HepG2 (cell line): ENCODE data around the gene KCTD21. TPM values are rescaled to one million over a fixed set of nuclear protein-coding genes. Genes with fewer than 3 reads are reported as not detected.

Experiments used
- ATM ChIP-seq: fragments of 450-650 bp; IDR thresholded peaks from 2 replicates; pipeline ENCODE4 v1.7.1; 2017; ENCODE audit warnings: mild to moderate bottlenecking, borderline replicate concordance
- KDM5A ChIP-seq: fragments of 200-600 bp; sonication (generic); IDR thresholded peaks from 2 replicates; pipeline ENCODE4 v1.7.0; 2018; ENCODE audit warnings: antibody characterized with exemption, mild to moderate bottlenecking, low read length, borderline replicate concordance
- MTA3 ChIP-seq: sonication (generic); formaldehyde crosslinking; IDR thresholded peaks from 2 replicates; pipeline ENCODE4 v1.4.0; 2020; ENCODE audit warnings: missing genetic modification reagents
- PAWR ChIP-seq: sonication (generic); formaldehyde crosslinking; IDR thresholded peaks from 2 replicates; pipeline ENCODE4 v1.4.0; 2020; ENCODE audit warnings: missing genetic modification reagents, mild to moderate bottlenecking, borderline replicate concordance
- RXRA ChIP-seq: sonication (generic); formaldehyde crosslinking; IDR thresholded peaks from 2 replicates; pipeline ENCODE4 v1.5.1; 2020; ENCODE audit warnings: missing genetic modification reagents
- SETDB1 ChIP-seq: sonication (generic); formaldehyde crosslinking; IDR thresholded peaks from 2 replicates; pipeline ENCODE4 v1.5.1; 2020; ENCODE audit warnings: missing genetic modification reagents, mild to moderate bottlenecking, borderline replicate concordance
- SOX5 ChIP-seq: IDR thresholded peaks from 2 replicates; pipeline ENCODE4 v1.6.1; 2016; ENCODE audit warnings: borderline replicate concordance
- STAT5B ChIP-seq: sonication (generic); formaldehyde crosslinking; IDR thresholded peaks from 2 replicates; pipeline ENCODE4 v1.4.0; 2020; ENCODE audit warnings: missing genetic modification reagents
- ZFP82 ChIP-seq: sonication (generic); formaldehyde crosslinking; IDR thresholded peaks from 2 replicates; pipeline ENCODE4 v1.5.1; 2020; ENCODE audit warnings: mild to moderate bottlenecking, missing genetic modification reagents, borderline replicate concordance
- ZNF121 ChIP-seq: sonication (generic); formaldehyde crosslinking; IDR thresholded peaks from 2 replicates; pipeline ENCODE4 v1.5.0; 2020; ENCODE audit warnings: mild to moderate bottlenecking, missing genetic modification reagents
- ZNF44 ChIP-seq: sonication (generic); formaldehyde crosslinking; IDR thresholded peaks from 2 replicates; pipeline ENCODE4 v1.5.1; 2020; ENCODE audit warnings: mild to moderate bottlenecking, missing genetic modification reagents
- ZNF563 ChIP-seq: sonication (generic); formaldehyde crosslinking; IDR thresholded peaks from 2 replicates; pipeline ENCODE4 v1.8.0; 2022; ENCODE audit warnings: mild to moderate bottlenecking, moderate library complexity, missing genetic modification reagents
- ZNF609 ChIP-seq: sonication (generic); formaldehyde crosslinking; IDR thresholded peaks from 2 replicates; pipeline ENCODE4 v1.4.0; 2020; ENCODE audit warnings: mild to moderate bottlenecking, missing genetic modification reagents, borderline replicate concordance
- ZNF782 ChIP-seq: sonication (generic); formaldehyde crosslinking; IDR thresholded peaks from 2 replicates; pipeline ENCODE4 v1.4.0; 2020; ENCODE audit warnings: missing genetic modification reagents, mild to moderate bottlenecking, borderline replicate concordance
- polyA plus RNA-seq, 8 experiments: library from polyadenylated mRNA; depleted of rRNA in 3 of 8; stranded (reverse) in 7 of 8; unstranded in 1 of 8; fragments of >200 nt; fragmentation: Illumina TruSeq in 4 of 8; extraction: Trizol in 4 of 8; gene quantifications; 2 replicates each; pipeline versions ENCODE4 v1.2.1 to v1.2.3, GENCODE V29; 2011 to 2016; ENCODE audit warnings: low read depth in 4 of 8, missing spikeins in 1 of 8, mixed read lengths in 1 of 8; ENCODE audit not compliant: insufficient read depth in 1 of 8
- total RNA-seq, 5 experiments: library from RNA; depleted of rRNA; stranded (reverse); fragments of >200 nt; fragmentation: Illumina TruSeq; extraction: Trizol; gene quantifications; 2 replicates each; pipeline ENCODE4 v1.2.3, GENCODE V29; 2016; ENCODE audit warnings: low read depth in 1 of 5
- TF ChIP-seq, protein P1 (sequence below): sonication (generic); formaldehyde crosslinking; IDR thresholded peaks from 2 replicates; pipeline ENCODE4 v1.4.0; 2020; ENCODE audit warnings: mild to moderate bottlenecking, missing genetic modification reagents
- TF ChIP-seq, protein P2 (sequence below): sonication (generic); formaldehyde crosslinking; IDR thresholded peaks from 2 replicates; pipeline ENCODE4 v1.5.0; 2020; ENCODE audit warnings: mild to moderate bottlenecking, missing genetic modification reagents, borderline replicate concordance
- TF ChIP-seq, protein P3 (sequence below): sonication (generic); formaldehyde crosslinking; conservative IDR thresholded peaks from 2 replicates; pipeline ENCODE4 v1.4.0; 2020; ENCODE audit warnings: missing genetic modification reagents

Gene KCTD21
- total and polyA plus RNA-seq, 2 of the 13 experiments (the other 11 are each of a cell fraction or from before 2014, with no cell fraction given): 3.1 to 13.5 TPM

DNA sequence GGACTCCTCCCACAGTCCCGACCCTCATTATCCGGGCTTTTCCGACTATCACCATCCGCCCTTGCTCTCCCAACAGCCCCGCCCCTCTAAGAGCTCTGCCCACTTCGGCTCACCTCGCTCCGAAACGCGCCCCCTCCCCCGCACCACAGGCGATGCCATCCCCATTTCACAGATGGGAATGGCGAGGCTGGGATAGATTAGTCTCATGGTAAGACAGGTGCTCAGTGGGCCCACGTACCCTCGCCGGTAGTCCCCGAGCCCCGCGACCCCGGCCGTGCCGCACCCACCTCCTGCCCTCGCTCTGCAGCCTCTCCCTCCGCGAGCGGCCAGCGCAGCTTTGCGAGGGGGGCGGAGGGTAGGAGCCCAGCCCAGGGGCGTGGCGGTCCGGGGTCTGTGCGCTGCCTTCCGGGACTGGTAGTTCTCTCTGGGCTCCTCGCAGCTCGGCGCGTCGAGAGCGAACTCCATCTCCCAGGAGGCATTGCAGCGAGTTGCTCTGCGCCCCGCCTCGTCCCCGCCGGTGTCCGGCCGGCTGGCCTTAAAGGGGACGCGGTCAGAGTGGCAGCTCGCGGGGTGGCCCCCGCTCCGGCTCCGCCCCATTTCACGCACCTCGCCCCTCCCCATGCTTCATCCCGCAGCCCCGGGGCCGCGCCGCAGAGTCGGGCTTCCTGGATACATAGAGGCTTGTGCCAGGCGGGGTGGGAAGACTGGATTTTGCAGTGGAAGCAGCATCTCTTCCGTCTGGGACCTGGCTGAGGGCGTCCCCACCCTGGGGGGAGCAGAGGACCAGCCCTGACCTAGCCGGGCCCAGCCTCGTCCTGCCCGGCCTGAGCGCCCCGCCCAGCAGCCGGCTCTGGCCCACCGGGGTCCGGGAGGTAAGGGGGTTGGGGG, at the start of gene KCTD21, which contains the start of gene USP35 (continued):
- TF ChIP-seq, protein P1, sequence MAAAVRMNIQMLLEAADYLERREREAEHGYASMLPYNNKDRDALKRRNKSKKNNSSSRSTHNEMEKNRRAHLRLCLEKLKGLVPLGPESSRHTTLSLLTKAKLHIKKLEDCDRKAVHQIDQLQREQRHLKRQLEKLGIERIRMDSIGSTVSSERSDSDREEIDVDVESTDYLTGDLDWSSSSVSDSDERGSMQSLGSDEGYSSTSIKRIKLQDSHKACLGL (CRISPR knock-in tag): peak; percentile 59; the same call in 1 of the 2 replicates
- TF ChIP-seq ZNF121 (CRISPR knock-in tag) (peak; percentile 51), ZFP82 (CRISPR knock-in tag) (peak; percentile 83; the same call in 1 of the 2 replicates), ATM (no peak), ZNF609 (CRISPR knock-in tag) (peak; percentile 47; the same call in 1 of the 2 replicates), SOX5 (CRISPR knock-in tag) (peak; percentile 31; the same call in 1 of the 2 replicates), ZNF563 (CRISPR knock-in tag) (0 out of 2 replicates have a peak, but pooled peaks have one; percentile 44), SETDB1 (CRISPR knock-in tag) (no peak), ZNF44 (peak; percentile 84; the same call in 1 of the 2 replicates), RXRA (peak; percentile 66; the same call in 1 of the 2 replicates), PAWR (CRISPR knock-in tag) (0 out of 2 replicates have a peak, but pooled peaks have one; percentile 65), MTA3 (CRISPR knock-in tag) (no peak), ZNF782 (CRISPR knock-in tag) (no peak; the same call in 1 of the 2 replicates), STAT5B (CRISPR knock-in tag) (0 out of 2 replicates have a peak, but pooled peaks have one; percentile 11), KDM5A (peak; percentile 79; the same call in 1 of the 2 replicates)
- TF ChIP-seq, protein P2, sequence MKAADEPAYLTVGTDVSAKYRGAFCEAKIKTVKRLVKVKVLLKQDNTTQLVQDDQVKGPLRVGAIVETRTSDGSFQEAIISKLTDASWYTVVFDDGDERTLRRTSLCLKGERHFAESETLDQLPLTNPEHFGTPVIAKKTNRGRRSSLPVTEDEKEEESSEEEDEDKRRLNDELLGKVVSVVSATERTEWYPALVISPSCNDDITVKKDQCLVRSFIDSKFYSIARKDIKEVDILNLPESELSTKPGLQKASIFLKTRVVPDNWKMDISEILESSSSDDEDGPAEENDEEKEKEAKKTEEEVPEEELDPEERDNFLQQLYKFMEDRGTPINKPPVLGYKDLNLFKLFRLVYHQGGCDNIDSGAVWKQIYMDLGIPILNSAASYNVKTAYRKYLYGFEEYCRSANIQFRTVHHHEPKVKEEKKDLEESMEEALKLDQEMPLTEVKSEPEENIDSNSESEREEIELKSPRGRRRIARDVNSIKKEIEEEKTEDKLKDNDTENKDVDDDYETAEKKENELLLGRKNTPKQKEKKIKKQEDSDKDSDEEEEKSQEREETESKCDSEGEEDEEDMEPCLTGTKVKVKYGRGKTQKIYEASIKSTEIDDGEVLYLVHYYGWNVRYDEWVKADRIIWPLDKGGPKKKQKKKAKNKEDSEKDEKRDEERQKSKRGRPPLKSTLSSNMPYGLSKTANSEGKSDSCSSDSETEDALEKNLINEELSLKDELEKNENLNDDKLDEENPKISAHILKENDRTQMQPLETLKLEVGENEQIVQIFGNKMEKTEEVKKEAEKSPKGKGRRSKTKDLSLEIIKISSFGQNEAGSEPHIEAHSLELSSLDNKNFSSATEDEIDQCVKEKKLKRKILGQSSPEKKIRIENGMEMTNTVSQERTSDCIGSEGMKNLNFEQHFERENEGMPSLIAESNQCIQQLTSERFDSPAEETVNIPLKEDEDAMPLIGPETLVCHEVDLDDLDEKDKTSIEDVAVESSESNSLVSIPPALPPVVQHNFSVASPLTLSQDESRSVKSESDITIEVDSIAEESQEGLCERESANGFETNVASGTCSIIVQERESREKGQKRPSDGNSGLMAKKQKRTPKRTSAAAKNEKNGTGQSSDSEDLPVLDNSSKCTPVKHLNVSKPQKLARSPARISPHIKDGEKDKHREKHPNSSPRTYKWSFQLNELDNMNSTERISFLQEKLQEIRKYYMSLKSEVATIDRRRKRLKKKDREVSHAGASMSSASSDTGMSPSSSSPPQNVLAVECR (CRISPR knock-in tag): peak; percentile 87
- TF ChIP-seq, protein P3, sequence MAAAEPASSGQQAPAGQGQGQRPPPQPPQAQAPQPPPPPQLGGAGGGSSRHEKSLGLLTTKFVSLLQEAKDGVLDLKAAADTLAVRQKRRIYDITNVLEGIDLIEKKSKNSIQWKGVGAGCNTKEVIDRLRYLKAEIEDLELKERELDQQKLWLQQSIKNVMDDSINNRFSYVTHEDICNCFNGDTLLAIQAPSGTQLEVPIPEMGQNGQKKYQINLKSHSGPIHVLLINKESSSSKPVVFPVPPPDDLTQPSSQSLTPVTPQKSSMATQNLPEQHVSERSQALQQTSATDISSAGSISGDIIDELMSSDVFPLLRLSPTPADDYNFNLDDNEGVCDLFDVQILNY (CRISPR knock-in tag): peak; percentile 52; the same call in 1 of the 2 replicates
